IPS DF 6.9 (cell line): ENCODE measurements around the gene CLASP2.
"Not testable (repeated sequence)": the region's sequence is repeated elsewhere in the genome, so short reads cannot be mapped to it uniquely, and the experiment has no call there.

Experiments
- DNase-seq: peaks from one replicate; pipeline ENCODE4 v3.0.0-alpha.2; 2013; ENCODE audit warnings: low read depth, low spot score
- H3K27ac ChIP-seq: one replicate; pipeline ENCODE4 v1.5.1; 2013; ENCODE audit warnings: low read length, control low read depth
- H3K27me3 ChIP-seq: 2 replicates; pipeline ENCODE4 v1.6.1; 2013; ENCODE audit warnings: mild to moderate bottlenecking, low read length; ENCODE audit not compliant: control insufficient read depth, insufficient read depth
- H3K36me3 ChIP-seq: 2 replicates; pipeline ENCODE4 v1.6.1; 2013; ENCODE audit warnings: low read length; ENCODE audit not compliant: control insufficient read depth, insufficient read depth
- H3K4me1 ChIP-seq: 2 replicates; pipeline ENCODE4 v1.6.1; 2013; ENCODE audit warnings: low read length; ENCODE audit not compliant: control insufficient read depth, insufficient read depth
- H3K4me3 ChIP-seq: 2 replicates; pipeline ENCODE4 v1.5.1; 2013; ENCODE audit warnings: mild to moderate bottlenecking, low read length
- H3K9me3 ChIP-seq: 2 replicates; pipeline ENCODE4 v1.6.1; 2013; ENCODE audit warnings: low read length, inconsistent platforms; ENCODE audit not compliant: control insufficient read depth, insufficient read depth
- WGBS: extraction: QIAGEN DNeasy Blood & Tissue Kit; methylation state at CpG from one replicate; pipeline ENCODE4 v1.1.7; 2013; ENCODE audit warnings: mixed read lengths, missing lambda C conversion rate; ENCODE audit not compliant: insufficient read length, insufficient coverage; 5-methylcytosine and 5-hydroxymethylcytosine counted together

Gene CLASP2

DNA sequence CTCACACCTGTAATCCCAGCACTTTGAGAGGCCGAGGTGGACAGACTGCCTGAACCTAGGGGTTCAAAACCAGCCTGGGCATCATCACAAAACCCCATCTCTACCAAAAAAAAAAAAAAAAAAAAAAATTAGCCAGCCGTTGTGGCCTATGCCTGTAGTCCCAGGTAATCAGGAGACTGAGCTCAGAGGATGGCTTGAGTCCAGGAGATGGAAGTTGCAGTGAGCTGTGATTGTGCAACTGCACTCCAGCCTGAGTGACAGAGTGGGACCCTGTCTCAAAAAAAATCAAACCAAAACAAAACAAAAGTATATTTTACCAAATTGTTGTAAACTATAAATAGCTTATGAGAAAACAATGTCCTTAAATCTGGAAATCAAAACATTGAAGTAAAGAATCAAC is 243.2 kb downstream of the CLASP2 start:
- Histone ChIP-seq H3K27ac (no peak overlapping the region), H3K4me1 (no peaks in the 10 kb centered on the region), H3K27me3 (no peaks in the 10 kb centered on the region), H3K9me3 (no peaks in the 10 kb centered on the region), H3K36me3 (no peaks in the 10 kb centered on the region), H3K4me3 (no peak overlapping the region)
- WGBS = no CpG with 5 or more reads among the region's 2 CpGs
- DNase-seq = no peak

GRCh38 chr3:33473813-33474212 is 244.2 kb downstream of the CLASP2 start:
- Histone ChIP-seq H3K4me1 (no peaks in the 10 kb centered on the region), H3K4me3 (no peak overlapping the region), H3K27ac (no peak overlapping the region), H3K27me3 (no peaks in the 10 kb centered on the region), H3K36me3 (no peaks in the 10 kb centered on the region), H3K9me3 (no peaks in the 10 kb centered on the region)
- no CpG with 5 or more reads among the region's 2 CpGs for WGBS
- no peak for DNase-seq

DNA sequence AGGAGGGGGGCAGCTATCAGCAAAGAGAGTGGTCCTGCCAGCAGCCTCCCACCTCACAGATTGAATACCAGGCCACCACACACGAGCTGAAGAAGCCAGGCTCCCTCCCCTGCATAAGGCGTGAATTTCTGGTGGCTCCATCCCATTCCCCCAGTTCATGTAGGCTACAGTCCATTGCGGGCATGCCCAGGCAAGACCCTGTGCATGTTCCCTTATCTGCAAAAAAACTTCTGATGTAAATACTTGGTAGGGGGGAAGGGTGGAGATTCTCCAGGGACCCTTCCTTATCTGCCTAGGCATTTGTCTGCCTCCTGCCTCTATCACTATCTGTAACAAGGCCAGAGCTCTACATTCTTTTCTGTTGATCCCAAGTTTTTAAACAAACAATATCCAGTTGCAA is 250.3 kb downstream of the CLASP2 start:
- H3K4me3 ChIP-seq = no peak overlapping the region
- WGBS = no CpG with 5 or more reads among the region's 3 CpGs
- no peaks in the 10 kb centered on the region; the same call in 1 of the 2 replicates for H3K36me3 ChIP-seq
- no peaks in the 10 kb centered on the region for H3K27me3 ChIP-seq
- no peak overlapping the region for H3K27ac ChIP-seq
- no peak for DNase-seq
- peaks cover 2% of the 10 kb centered on the region for H3K9me3 ChIP-seq
- no peaks in the 10 kb centered on the region for H3K4me1 ChIP-seq

GRCh38 chr3:33461097-33461496 is 257.0 kb downstream of the CLASP2 start:
- Histone ChIP-seq H3K4me1 (no peaks in the 10 kb centered on the region), H3K9me3 (peaks cover 1% of the 10 kb centered on the region; the same call in 1 of the 2 replicates), H3K4me3 (no peak overlapping the region), H3K36me3 (no peaks in the 10 kb centered on the region), H3K27ac (no peak overlapping the region), H3K27me3 (no peaks in the 10 kb centered on the region)
- no CpG with 5 or more reads among the region's 2 CpGs for WGBS
- DNase-seq = no peak

GRCh38 chr3:33459577-33459976 is 258.5 kb downstream of the CLASP2 start:
- not testable (repeated sequence) for H3K36me3 ChIP-seq, H3K27ac ChIP-seq, DNase-seq, H3K4me1 ChIP-seq, H3K27me3 ChIP-seq, H3K9me3 ChIP-seq, H3K4me3 ChIP-seq
- no CpG with 5 or more reads among the region's 4 CpGs for WGBS

- no peak overlapping the region for H3K27ac ChIP-seq
- no peaks in the 10 kb centered on the region for H3K4me1 ChIP-seq
- H3K36me3 ChIP-seq = peaks cover 2% of the 10 kb centered on the region; the same call in 1 of the 2 replicates
- WGBS = no CpG with 5 or more reads among the region's 3 CpGs
- no peaks in the 10 kb centered on the region for H3K27me3 ChIP-seq
- peaks cover 1% of the 10 kb centered on the region; the same call in 1 of the 2 replicates for H3K9me3 ChIP-seq
- H3K4me3 ChIP-seq = no peak overlapping the region
- DNase-seq = no peak
Observed at GRCh38 chr3:33458446-33458845, 259.6 kb downstream of the CLASP2 start.

DNA sequence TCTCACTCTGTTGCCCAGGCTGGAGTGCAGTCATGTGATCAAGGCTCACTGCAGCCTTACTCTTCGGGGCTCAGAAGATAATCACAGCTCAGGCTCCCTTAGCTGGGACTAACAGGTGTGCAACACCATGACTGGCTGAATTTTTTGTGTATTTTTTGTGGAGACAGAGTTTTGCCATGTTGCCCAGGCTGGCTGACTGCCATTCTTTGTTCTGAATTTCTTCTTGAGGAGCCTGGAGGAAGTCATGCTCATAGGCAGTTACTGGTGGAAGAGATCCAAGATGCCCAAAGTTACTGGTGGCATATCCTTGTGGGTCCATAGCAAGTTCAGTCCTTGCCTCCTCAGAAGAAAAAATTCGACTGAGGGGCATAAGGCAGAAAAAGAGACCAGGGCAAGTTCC is 261.3 kb downstream of the CLASP2 start:
- no CpG with 5 or more reads among the region's 2 CpGs for WGBS
- peaks cover 1% of the 10 kb centered on the region; the same call in 1 of the 2 replicates for H3K9me3 ChIP-seq
- no peak overlapping the region for H3K4me3 ChIP-seq
- no peak overlapping the region for H3K27ac ChIP-seq
- DNase-seq = no peak
- peaks cover 7% of the 10 kb centered on the region; the same call in 1 of the 2 replicates for H3K36me3 ChIP-seq
- no peaks in the 10 kb centered on the region for H3K27me3 ChIP-seq
- no peaks in the 10 kb centered on the region for H3K4me1 ChIP-seq

DNA sequence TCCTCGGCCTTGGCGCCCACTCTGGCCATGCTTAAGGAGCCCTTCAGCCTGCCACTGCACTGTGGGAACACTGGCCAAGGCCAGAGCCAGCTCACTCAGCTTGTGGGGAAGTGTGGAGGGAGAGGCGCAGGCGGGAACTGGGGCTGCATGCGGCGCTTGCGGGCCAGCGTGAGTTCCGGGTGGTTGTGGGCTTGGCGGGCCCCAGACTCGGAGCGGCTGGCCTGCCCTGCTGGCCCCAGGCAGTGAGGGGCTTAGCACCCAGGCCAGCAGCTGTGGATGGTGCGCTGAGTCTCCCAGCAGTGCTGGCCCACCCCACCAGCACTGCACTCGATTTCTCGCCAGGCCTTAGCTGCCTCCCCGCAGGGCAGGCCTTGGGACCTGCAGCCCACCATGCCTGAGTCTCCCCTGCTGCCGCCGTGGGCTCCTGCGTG is 264.7 kb downstream of the CLASP2 start:
- no peak for DNase-seq
- Histone ChIP-seq H3K36me3 (peaks cover 7% of the 10 kb centered on the region; the same call in 1 of the 2 replicates), H3K27me3 (no peaks in the 10 kb centered on the region), H3K4me1 (no peaks in the 10 kb centered on the region), H3K4me3 (no peak overlapping the region), H3K27ac (no peak overlapping the region), H3K9me3 (peaks cover 1% of the 10 kb centered on the region; the same call in 1 of the 2 replicates)
- no CpG with 5 or more reads among the region's 19 CpGs for WGBS

DNA sequence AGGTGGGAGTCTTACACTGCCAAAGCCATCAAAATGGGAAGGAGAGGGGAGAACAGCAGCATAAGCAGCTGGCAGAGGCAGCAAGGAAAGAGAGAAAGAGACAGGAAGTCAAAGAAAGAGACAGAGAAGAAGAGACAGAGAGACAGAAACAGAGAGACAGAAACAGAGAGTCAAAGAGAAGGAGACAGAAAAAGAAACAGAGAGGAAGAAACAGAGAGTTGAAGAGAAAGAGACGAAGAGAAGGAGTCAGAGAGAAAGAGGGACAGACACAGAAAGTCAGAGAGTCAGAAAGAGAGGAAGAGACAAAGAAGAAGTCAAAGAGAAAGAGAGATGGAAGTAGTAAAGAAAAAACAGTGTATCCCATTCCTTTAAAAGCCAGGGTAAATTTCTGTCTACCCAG is 266.1 kb downstream of the CLASP2 start:
- not testable (repeated sequence) for H3K36me3 ChIP-seq, H3K4me1 ChIP-seq, H3K27me3 ChIP-seq, DNase-seq, H3K27ac ChIP-seq, H3K9me3 ChIP-seq, H3K4me3 ChIP-seq
- WGBS = no CpG with 5 or more reads among the region's 1 CpG

GRCh38 chr3:33447958-33448357 is 270.1 kb downstream of the CLASP2 start:
- no peaks in the 10 kb centered on the region for H3K27me3 ChIP-seq
- no peaks in the 10 kb centered on the region for H3K9me3 ChIP-seq
- no CpG with 5 or more reads among the region's 15 CpGs for WGBS

DNA sequence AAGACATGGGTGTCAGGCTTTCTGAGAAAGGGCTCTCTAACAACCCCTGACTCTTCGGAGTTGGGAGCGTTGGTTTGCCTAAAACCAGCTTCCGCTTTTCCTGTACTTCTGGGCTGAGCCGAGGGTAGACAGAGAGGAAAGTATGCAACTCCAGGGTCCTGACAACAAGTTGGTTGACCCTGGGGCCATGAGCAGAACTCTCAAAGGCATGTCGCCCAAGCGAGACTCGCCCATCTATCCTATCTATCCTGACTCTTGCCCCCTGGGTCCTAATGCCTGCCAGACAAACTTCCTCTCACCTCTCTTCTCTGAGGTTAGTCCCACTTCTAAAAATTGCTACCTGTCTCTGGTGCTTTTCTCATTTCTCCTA is 270.8 kb downstream of the CLASP2 start:
- DNase-seq, H3K27ac ChIP-seq, H3K27me3 ChIP-seq, H3K9me3 ChIP-seq, H3K4me1 ChIP-seq, H3K36me3 ChIP-seq: not testable (repeated sequence)
- peak overlapping the region; percentile 31; the same call in 1 of the 2 replicates for H3K4me3 ChIP-seq
- no CpG with 5 or more reads among the region's 7 CpGs for WGBS

More at GRCh38 chr3:33447958-33448357, 270.1 kb downstream of the CLASP2 start:
- no peaks in the 10 kb centered on the region for H3K36me3 ChIP-seq
- H3K4me1 ChIP-seq = no peaks in the 10 kb centered on the region
- no peak overlapping the region for H3K27ac ChIP-seq
- peak overlapping the region; percentile 31; the same call in 1 of the 2 replicates for H3K4me3 ChIP-seq
- no peak for DNase-seq
